Amniotic epithelial cell (primary cell): ENCODE data around the gene TMEM63B.
"Not testable (repeated sequence)": the region's sequence is repeated elsewhere in the genome, so short reads cannot be mapped to it uniquely, and the experiment has no call there.

ENCODE experiments used
- DNase-seq: peaks from one replicate; pipeline ENCODE4 v3.0.0-alpha.2; 2010; ENCODE audit warnings: low read depth

TMEM63B gene

GRCh38 chr6:44144536-44144935 is 17.2 kb downstream of the TMEM63B start:
- not testable (repeated sequence) for DNase-seq

GRCh38 chr6:44145839-44146238 is 18.5 kb downstream of the TMEM63B start:
- DNase-seq, result no peak

DNA sequence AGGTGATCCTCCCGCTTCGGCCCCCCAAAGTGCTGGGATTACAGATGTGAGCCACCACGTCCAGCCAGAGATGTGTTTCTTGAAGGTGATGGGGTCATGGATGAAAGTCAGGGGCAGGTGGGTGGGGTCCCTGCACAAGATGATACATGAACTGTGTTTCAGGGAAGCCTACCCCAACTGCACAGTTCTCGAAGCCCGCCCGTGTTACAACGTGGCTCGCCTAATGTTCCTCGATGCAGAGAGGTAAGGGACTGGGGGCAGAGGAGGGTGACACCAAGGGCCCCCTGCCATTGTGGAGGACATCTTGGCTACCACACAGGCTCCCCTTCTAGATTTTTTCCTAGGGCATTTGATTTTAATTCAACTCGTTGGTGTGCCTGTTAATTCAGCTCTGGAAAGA is 19.3 kb downstream of the TMEM63B start:
- no peak for DNase-seq

GRCh38 chr6:44147256-44147655 is 19.9 kb downstream of the TMEM63B start:
- no peak for DNase-seq

- DNase-seq, result no peak
Observed at GRCh38 chr6:44148306-44148705, 21.0 kb downstream of the TMEM63B start.

DNA sequence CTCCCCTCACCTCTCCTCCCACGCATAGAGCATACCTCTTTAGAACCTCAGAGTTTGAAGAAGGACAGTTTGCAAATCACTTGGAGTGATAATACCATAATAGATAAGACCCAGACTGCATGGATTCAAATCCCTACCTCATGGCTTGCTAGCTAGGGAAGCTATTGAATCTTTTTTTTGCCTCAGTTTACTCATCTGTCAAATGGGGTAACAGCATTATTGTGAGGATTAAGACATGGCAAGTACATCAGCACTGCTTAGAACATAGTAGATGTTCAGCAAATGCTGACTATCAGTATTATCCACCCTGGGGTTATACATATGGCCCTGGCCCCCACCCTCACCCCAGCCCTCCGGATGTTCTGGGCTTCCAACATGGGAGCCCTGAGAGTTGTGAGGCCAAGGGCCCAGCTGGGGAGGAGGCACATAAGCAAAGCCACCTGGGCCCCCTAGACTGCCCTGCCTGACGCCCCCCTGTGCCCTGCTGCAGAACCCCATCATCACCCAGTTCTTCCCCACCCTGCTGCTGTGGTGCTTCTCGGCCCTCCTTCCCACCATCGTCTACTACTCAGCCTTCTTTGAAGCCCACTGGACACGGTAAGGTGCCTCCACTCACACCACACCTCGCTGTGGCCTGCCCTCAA is 22.1 kb downstream of the TMEM63B start:
- DNase-seq, result no peak

- DNase-seq, result no peak
Observed at GRCh38 chr6:44150317-44150917, 23.1 kb downstream of the TMEM63B start.

- peak; percentile 58 for DNase-seq
Observed at GRCh38 chr6:44151348-44152108, 24.2 kb downstream of the TMEM63B start.

- DNase-seq, result no peak
Observed at GRCh38 chr6:44152109-44152461, 24.7 kb downstream of the TMEM63B start.

- DNase-seq, result no peak
Observed at GRCh38 chr6:44152533-44152932, 25.2 kb downstream of the TMEM63B start.

- DNase-seq, result no peak
Observed at GRCh38 chr6:44154067-44154466, 26.7 kb downstream of the TMEM63B start.

- no peak for DNase-seq
Observed at GRCh38 chr6:44156494-44157151, 29.3 kb downstream of the TMEM63B start.

DNA sequence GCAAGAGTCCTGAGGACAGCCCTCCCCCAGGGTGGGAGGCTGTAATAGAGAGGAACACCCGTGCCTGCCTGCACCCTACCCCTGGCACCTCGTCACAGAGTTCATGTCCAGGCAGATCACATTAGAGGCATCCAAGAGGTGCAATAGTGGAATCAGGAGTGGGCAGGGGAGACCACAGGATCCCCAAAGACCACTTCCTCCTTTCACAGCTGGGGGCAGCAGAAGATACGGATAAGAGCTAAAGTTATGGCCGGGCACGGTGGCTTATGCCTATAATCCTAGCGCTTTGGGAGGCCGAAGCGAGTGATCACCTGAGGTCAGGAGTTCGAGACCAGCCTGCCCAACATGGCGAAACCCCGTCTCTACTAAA is 29.8 kb downstream of the TMEM63B start:
- no peak for DNase-seq

GRCh38 chr6:44158770-44159228 is 31.4 kb downstream of the TMEM63B start, which contains the start of gene CAPN11:
Gene CAPN11 (plus strand): TSS chr6:44158820. CDS start chr6:44158849, 29 bp downstream.
- DNase-seq, result no peak

GRCh38 chr6:44161997-44162338 is 34.6 kb downstream of the TMEM63B start:
- DNase-seq, result peak; percentile 58

DNA sequence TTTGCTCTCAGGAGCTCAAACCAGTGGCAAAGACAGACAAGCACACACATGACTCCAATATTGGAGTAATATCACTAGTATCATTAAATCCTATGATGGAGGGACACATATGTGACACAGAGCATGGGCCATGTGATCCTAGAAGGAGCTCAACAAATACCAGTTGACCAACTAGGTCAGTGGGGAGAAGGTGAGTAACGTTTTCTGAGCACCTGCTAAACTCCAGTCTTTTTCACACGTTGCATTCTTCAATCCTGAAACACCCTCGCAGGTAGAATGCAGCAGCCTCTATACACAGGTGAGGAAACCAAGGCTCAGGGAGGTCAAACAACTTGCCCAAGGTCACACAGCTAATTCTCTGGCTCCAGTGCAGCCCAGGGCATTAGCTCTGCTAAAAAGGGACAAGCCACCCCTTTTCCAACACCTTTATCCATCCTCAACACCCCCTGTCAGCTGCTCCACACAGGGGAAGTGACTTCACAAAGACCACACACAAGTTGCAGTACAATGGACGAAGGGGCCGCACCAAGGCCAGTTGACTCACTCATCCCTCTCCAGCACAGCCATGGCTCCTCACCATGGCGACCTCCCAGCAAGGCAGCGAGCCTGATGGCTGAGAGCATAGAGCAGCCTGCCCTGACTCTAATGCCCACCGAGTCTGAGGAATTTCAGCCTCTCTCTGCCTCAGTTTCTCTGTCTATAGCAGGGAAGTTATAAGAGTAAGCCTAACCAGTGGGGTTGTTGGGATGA is 35.7 kb downstream of the TMEM63B start:
- no peak for DNase-seq

DNA sequence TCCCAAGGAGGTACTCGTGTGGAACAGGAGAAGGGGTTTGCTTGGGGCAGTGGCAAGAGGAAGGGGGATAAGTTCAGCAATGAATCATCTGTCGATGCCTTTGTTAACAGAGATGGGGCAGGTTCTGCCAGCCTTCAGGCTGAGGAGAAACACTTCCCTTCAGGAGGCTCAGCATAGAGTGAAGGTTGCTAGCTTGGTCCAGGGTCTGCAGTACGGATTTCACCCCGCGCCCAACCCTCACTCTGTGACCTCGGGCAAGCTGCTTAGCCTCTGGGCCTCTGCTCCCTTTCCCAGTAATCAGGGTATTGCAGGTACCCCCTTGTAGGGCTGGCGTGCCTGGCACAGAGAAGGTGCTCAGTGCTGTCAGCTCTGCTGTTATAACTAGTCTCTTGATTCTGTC is 38.8 kb downstream of the TMEM63B start:
- no peak for DNase-seq

- DNase-seq, result no peak
Observed at GRCh38 chr6:44166591-44167184, 39.3 kb downstream of the TMEM63B start.

DNA sequence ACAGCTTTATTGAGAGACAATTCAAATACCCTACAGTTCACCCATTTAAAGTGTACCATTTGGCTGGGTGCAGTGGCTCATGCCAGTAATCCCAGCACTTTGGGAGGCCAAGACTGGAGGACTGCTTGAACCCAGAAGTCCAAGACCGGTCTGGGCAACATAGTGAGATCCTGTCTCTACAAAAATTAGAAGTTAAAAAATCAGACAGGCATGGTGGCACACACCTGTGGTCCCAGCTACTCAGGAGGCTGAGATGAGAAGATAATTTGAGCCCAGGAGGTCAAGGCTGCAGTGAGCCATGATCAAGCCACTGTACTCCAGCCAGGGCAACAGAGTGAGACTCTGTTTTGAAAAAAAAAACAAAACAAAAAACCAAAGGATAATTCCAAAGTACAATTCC is 40.2 kb downstream of the TMEM63B start:
- no peak for DNase-seq

DNA sequence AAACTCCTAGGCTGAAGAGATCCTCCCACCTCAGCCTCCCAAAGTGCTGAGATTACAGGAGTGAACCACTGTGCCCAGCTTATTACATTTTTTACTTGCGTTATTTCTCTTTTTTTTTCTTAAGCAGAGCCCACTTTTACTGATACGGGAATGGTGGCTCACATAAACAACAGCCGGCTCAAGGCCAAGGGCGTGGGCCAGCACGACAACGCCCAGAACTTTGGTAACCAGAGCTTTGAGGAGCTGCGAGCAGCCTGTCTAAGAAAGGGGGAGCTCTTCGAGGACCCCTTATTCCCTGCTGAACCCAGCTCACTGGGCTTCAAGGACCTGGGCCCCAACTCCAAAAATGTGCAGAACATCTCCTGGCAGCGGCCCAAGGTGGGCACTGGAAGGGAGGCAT is 41.8 kb downstream of the TMEM63B start:
- no peak for DNase-seq

- no peak for DNase-seq
Observed at GRCh38 chr6:44169886-44170570, 42.7 kb downstream of the TMEM63B start.
